Activated T-cell treated with anti-CD3 and anti-CD28 coated beads, Interleukin-2, amount 50 U/mL, for 48 hours (primary cell): ENCODE results near the gene NPC2.
"Not testable (repeated sequence)": the region's sequence is repeated elsewhere in the genome, so short reads cannot be mapped to it uniquely, and the experiment has no call there.

Experiments
- DNase-seq, 2 experiments: peaks; one replicate each; pipeline ENCODE4 v3.0.0-alpha.2; 2020

NPC2 gene

DNA sequence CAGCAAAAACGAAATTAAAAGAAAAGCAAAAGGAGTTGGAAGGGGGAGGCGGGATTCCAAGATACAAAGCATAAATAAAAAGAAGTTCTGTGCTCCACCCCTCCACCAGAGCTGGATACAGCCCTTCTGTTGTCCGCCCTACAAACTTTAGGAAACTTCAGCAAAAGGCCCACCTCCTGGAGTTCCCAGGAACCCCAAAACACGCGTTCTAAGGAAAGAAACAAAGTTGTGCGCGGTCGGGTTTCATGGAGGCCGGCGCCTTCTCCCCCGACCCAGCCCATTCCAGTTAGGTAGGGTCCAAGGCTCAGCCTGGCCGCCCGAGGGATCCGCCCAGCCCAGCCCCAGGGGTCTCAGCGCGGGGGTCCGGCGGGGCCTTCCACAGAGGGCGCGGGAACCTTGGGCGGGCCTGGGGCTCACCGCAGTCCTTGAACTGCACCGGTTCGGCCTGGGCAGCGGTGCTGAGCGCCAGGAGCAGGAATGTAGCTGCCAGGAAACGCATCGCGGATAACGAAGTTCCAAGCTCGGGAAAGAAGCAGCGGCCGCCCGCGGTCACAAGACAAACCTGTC is at the start of gene NPC2:
TSS of gene NPC2 (minus strand) at position 530 of the 567 bp plus-strand sequence. CDS start at position 499, 31 bp downstream.
- DNase-seq: no peak

- no peak for DNase-seq
These were observed 49.1 kb upstream of the NPC2 start for GRCh38 chr14:74542056-74542685.

GRCh38 chr14:74541225-74541624 is 48.1 kb upstream of the NPC2 start:
- no peak for DNase-seq

DNA sequence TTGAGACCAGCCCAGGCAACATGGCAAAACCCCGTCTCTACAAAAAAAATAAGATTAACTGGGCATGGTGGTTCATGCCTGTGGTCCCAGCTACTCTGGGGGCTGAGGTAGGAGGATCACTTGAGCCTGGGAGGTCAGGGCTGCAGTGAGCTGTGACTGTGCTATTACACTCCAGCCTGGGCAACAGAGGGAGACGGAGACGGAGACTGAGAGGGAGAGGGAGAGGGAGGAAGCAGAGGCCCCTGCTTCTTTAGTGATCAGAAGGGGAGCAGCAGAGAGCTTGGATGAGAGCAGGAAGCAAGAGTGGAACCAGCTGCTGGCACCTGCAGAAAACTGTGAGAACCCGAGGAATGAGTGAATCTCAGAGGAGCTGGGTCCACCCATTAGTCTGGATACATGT is 46.4 kb upstream of the NPC2 start:
- no peak for DNase-seq

GRCh38 chr14:74538411-74539391 is 45.6 kb upstream of the NPC2 start:
- no peak for DNase-seq

DNA sequence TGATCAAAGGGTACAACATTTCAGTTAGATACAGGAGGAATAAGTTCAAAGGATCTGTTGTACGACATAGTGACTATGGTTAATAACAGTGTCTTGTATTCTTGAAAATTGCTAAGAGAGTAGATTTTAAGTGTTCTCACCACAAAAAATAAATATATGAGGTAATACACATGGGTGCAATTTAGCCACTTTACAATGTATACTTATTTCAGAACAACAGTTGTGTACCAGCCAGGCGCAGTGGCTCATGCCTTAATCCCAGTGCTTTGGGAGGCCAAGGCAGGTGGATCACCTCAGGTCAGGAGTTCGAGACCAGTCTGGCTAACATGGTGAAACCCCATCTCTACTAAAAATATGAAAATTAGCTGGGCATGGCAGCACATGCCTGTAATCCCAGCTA is 43.2 kb upstream of the NPC2 start:
- DNase-seq: not testable (repeated sequence)

DNA sequence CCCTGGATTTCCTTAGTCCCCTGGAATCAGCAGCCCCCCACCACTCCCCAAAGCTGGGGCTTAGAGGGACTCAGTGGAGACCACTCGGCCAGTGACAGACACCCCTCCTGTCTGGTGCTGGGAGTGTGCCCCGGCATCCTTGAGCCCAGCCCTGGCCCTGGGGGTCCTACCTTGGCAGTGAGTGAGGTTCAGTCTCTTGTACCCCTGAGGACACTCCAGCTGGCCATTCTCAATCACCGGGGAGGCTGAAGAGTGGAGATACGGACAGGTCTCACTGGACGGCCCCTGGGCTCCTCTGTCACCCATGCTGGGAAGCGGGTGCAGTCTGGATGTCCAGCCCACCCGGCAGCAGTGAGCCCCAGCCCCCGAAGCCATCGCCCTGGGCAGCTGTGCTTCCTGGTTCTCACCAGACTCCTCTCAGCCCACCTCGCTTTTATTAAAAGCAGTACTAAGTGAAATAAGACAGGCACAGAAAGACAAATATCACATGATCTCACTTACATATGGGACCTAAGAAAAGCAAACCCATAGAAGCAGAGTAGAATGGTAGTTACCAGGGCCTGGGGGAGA is 42.7 kb upstream of the NPC2 start:
- no peak for DNase-seq

- DNase-seq: no peak
These were observed 40.5 kb upstream of the NPC2 start for GRCh38 chr14:74533576-74533975.

DNA sequence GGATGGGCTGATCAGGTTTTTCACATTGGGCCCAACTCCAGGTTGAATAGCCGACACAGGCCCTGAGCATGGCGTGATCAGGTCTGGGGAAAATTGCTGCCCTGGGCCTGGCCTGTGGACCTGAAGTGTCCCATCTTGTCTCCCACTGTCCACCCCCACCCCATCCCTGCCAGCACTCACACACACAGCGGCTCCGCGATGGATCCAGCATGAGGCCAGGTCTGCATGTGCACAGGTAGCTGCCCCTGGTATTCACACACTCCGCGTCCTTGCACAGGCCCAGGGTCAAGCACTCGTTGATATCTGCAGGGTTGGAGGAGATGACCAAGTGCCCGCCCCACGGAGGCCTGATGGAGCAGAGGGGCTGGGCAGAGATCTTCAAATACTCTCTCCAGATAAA is 39.1 kb upstream of the NPC2 start:
- DNase-seq: no peak

DNA sequence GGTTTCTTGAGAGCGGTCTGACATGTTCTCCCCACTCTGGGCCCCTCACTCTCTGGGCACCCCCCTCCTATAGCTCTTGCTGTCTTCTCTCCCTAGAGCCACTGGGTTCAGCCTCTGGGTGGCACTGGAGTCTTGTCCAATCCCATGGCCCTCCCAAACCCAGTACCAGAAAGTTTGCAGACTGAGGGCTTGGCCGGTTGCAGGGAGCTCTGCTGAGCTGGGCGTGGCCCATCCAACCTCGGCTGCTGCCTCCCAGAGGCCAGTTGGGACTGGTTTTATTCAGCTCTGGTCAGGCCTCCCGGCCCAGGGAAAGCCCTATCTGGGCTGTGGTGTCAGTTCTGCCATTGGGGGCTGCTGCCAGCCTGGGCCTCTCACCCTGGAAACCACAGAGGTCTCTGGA is 38.4 kb upstream of the NPC2 start:
- DNase-seq: no peak

DNA sequence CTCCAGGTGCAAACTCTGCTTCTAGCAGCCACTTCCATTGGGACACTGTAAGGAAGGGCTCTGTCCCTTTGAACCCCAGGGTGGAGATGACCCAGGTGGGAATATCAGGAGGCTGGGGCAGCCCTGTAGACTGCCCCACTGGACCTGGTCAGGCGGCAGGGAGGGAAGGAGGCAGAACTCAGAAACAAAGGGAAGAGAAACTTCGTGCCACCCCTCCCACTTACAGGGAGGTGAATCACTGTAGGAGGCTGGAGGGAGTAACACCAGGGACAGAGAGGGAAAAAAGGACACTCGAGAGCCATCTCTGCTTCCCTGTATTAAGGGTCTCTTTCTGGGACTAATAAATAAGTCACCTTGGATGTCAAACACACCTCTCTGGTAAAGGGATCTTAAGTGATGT is 37.9 kb upstream of the NPC2 start:
- DNase-seq: no peak

DNA sequence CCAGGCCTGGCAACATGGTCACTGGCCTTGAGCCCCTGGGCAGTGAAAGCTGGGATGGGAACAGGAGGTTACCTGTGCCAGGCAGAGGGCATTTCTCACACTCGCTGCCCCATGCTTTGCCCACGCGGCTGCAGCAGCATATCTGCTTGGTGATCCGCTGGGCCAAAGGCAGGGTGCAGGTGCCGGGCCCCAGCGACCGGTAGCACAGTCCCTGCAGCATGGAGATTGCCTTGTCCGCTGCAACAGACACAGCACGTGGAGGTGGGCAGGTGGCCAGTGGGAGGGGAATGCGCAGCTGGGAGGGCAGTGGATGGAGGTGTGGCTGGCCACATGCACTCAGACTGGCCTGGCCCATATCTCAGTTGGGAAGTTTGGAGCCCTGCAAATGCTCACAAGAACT is 35.8 kb upstream of the NPC2 start:
- no peak for DNase-seq

- DNase-seq: no peak
These were observed 35.3 kb upstream of the NPC2 start for GRCh38 chr14:74528406-74528805.

- no peak for DNase-seq
These were observed 34.7 kb upstream of the NPC2 start for GRCh38 chr14:74527736-74528280.

GRCh38 chr14:74526854-74527585 is 33.9 kb upstream of the NPC2 start:
- no peak for DNase-seq

- no peak for DNase-seq
These were observed 32.3 kb upstream of the NPC2 start for GRCh38 chr14:74525361-74525851.

DNA sequence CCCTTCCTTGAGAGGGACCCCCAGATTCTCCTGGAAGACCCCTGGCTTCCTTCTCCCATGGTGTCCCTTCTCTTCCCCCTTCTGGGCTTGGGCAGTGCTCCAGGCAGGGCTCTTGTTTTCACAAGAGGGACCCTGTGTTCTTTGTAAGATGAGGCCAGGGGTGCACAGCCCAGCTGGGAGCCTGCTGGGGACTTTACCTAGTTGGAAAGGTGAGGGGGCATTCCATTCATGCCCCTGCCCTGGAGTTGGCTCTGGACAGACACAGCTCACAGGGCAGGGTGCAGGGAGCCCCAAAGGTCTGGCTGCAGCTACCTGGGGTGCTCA is 31.7 kb upstream of the NPC2 start:
- no peak for DNase-seq

GRCh38 chr14:74524076-74524811 is 31.1 kb upstream of the NPC2 start:
- DNase-seq: no peak

- no peak for DNase-seq
These were observed 29.6 kb upstream of the NPC2 start for GRCh38 chr14:74522740-74523139.

DNA sequence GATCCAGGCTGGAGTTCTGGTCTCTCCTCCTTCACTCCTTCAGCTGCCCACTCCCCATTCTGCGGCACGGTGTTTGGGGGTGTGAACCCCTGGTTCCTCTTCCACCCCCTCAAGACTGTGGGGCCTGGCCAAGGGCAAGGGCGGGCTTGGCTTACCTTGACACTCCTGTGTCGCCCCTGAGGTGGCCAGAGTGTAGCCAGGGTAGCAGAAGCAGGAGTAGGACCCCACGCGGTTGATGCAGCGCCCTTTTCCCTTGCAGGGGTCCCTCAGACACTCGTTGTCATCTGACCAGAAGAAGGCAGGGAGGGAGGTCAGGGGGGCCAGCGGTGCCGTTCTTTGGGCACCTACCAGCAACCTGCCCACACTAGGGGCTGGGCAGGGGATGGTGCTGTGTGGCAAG is 28.7 kb upstream of the NPC2 start:
- DNase-seq: no peak

- no peak for DNase-seq
These were observed 26.4 kb upstream of the NPC2 start for GRCh38 chr14:74519316-74520074.
